Trophoblast cell (in vitro differentiated cells and primary cell): Measurements from ENCODE around the gene DYSF.

Experiments
- DNase-seq, 2 donors: peaks; one replicate each; pipeline ENCODE4 v3.0.0-alpha.2; 2016
- H2AFZ ChIP-seq: 2 replicates; pipeline ENCODE4 v1.6.1; 2013; ENCODE audit warnings: low read length, moderate library complexity, mild to moderate bottlenecking; ENCODE audit not compliant: insufficient read depth, poor library complexity
- H2AK5ac ChIP-seq: 2 replicates; pipeline ENCODE4 v1.6.1; 2013; ENCODE audit warnings: mild to moderate bottlenecking, low read length
- H2BK120ac ChIP-seq: 2 replicates; pipeline ENCODE4 v1.6.1; 2013; ENCODE audit warnings: low read length, mild to moderate bottlenecking, moderate library complexity; ENCODE audit not compliant: insufficient read depth, poor library complexity
- H2BK12ac ChIP-seq: 2 replicates; pipeline ENCODE4 v1.6.1; 2013; ENCODE audit warnings: mild to moderate bottlenecking, low read length, moderate library complexity
- H2BK5ac ChIP-seq: 2 replicates; pipeline ENCODE4 v1.6.1; 2013; ENCODE audit warnings: low read length, low read depth, moderate library complexity, mild to moderate bottlenecking; ENCODE audit not compliant: poor library complexity
- H3K14ac ChIP-seq: 2 replicates; pipeline ENCODE4 v1.6.1; 2013; ENCODE audit warnings: mild to moderate bottlenecking, low read length
- H3K18ac ChIP-seq: 2 replicates; pipeline ENCODE4 v1.6.1; 2013; ENCODE audit warnings: mild to moderate bottlenecking, low read length
- H3K23ac ChIP-seq: 2 replicates; pipeline ENCODE4 v1.6.1; 2013; ENCODE audit warnings: low read length
- H3K27ac ChIP-seq: 2 replicates; pipeline ENCODE4 v1.5.1; 2013; ENCODE audit warnings: low read depth, mild to moderate bottlenecking, inconsistent platforms, low read length, moderate library complexity
- H3K27me3 ChIP-seq: 2 replicates; pipeline ENCODE4 v1.6.1; 2013; ENCODE audit warnings: inconsistent platforms, mild to moderate bottlenecking, low read length, moderate library complexity; ENCODE audit not compliant: insufficient read depth
- H3K36me3 ChIP-seq, 2 experiments: 1 replicate in 1 of 2; 2 replicates in 1 of 2; pipeline ENCODE4 v1.6.1; 2013; ENCODE audit warnings: low read length in 2 of 2, mild to moderate bottlenecking in 2 of 2, moderate library complexity in 1 of 2; ENCODE audit not compliant: insufficient read depth in 2 of 2, control insufficient read depth in 1 of 2
- H3K4ac ChIP-seq: 2 replicates; pipeline ENCODE4 v1.6.1; 2013; ENCODE audit warnings: low read depth, mild to moderate bottlenecking, low read length, moderate library complexity
- H3K4me1 ChIP-seq, 2 experiments: 1 replicate in 1 of 2; 2 replicates in 1 of 2; pipeline ENCODE4 v1.6.1; 2013; ENCODE audit warnings: low read length in 2 of 2, mild to moderate bottlenecking in 2 of 2, moderate library complexity in 1 of 2; ENCODE audit not compliant: insufficient read depth in 2 of 2, control insufficient read depth in 1 of 2
- H3K4me2 ChIP-seq: 2 replicates; pipeline ENCODE4 v1.6.1; 2013; ENCODE audit warnings: inconsistent platforms, mild to moderate bottlenecking, low read length, moderate library complexity
- H3K4me3 ChIP-seq: 2 replicates; pipeline ENCODE4 v1.5.1; 2013; ENCODE audit warnings: mild to moderate bottlenecking, low read depth, low read length, inconsistent platforms
- H3K79me1 ChIP-seq: one replicate; pipeline ENCODE4 v1.6.1; 2013; ENCODE audit warnings: low read length
- H3K79me2 ChIP-seq: 2 replicates; pipeline ENCODE4 v1.6.1; 2013; ENCODE audit warnings: low read length, mild to moderate bottlenecking; ENCODE audit not compliant: control insufficient read depth, insufficient read depth, poor library complexity
- H3K9ac ChIP-seq: 2 replicates; pipeline ENCODE4 v1.6.1; 2013; ENCODE audit warnings: mild to moderate bottlenecking, low read length
- H3K9me3 ChIP-seq: 2 replicates; pipeline ENCODE4 v1.6.1; 2013; ENCODE audit warnings: low read depth, mild to moderate bottlenecking, control low read depth, inconsistent platforms, low read length; ENCODE audit not compliant: insufficient read depth
- H4K12ac ChIP-seq: 2 replicates; pipeline ENCODE4 v1.6.1; 2013; ENCODE audit warnings: low read depth, mild to moderate bottlenecking, low read length, moderate library complexity
- H4K8ac ChIP-seq: 2 replicates; pipeline ENCODE4 v1.6.1; 2013; ENCODE audit warnings: low read depth, mild to moderate bottlenecking, low read length, moderate library complexity
- H4K91ac ChIP-seq: one replicate; pipeline ENCODE4 v1.6.1; 2013; ENCODE audit warnings: low read depth, mild to moderate bottlenecking, low read length, moderate library complexity
- WGBS: extraction: QIAGEN DNeasy Blood & Tissue Kit; methylation state at CpG from one replicate; pipeline ENCODE4 v1.1.7; 2013; ENCODE audit warnings: missing lambda C conversion rate; ENCODE audit not compliant: insufficient read length, insufficient coverage; ENCODE audit errors: extremely low coverage; 5-methylcytosine and 5-hydroxymethylcytosine counted together

DYSF gene

DNA sequence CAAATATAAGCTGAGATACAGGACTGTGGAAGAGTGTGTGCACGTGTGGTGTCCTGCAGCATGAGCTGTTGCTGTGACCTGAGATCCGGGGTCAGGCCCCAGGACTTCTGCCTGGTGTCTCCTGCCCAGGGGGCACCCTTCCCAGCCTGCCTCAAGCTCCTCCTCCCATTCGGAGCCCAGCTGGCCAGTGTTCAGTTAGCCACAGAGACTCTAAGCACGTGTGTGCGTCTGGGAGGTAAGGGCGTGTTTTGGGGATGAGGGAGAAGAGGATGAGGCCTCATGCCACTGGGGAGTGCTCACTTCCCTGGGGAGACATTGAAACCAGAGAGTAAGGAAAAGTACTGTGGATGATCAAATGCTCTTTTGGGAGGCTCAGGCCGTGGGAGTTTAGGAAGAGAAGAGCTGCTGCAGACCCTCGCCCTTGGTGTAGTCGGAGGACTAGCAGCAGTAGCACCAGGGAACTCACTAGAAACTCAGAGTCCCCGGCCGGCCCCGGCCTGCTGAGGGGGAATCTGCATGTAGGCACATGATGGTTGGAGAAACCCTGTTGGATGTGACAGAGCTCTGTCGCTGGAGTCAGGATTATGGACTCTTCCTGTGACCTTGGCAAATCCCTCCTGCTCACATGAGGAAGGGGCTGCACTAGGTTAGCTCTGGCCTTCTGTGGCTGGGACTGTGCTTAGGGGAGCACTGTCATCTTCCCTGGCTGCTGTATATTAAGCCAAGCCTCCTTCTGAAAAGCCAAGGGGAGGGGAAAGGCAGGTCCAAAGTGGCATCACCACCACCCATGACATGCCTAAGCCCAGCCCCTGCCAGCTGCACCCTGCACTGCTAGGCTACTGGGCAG lies 231.1 kb downstream of the DYSF start:
- no peak overlapping the region for H2BK120ac ChIP-seq
- no peak overlapping the region for H3K4me2 ChIP-seq
- H3K4ac ChIP-seq: no peak overlapping the region
- H3K79me2 ChIP-seq: no peaks in the 10 kb centered on the region
- H3K4me1 ChIP-seq: peaks cover 0 to 2% of the 10 kb centered on the region in 2 experiments
- peaks cover 2% of the 10 kb centered on the region for H3K9me3 ChIP-seq
- no peak overlapping the region for H2AK5ac ChIP-seq
- H3K27me3 ChIP-seq: no peaks in the 10 kb centered on the region
- H2BK12ac ChIP-seq: no peak overlapping the region
- WGBS: no CpG with 5 or more reads among the region's 13 CpGs
- no peak overlapping the region for H3K27ac ChIP-seq
- H2AFZ ChIP-seq: no peak overlapping the region
- H2BK5ac ChIP-seq: no peak overlapping the region
- no peak overlapping the region for H3K9ac ChIP-seq
- H3K14ac ChIP-seq: no peak overlapping the region
- no peak overlapping the region for H3K23ac ChIP-seq
- no peak overlapping the region for H3K4me3 ChIP-seq
- H4K8ac ChIP-seq: no peak overlapping the region
- no peaks in the 10 kb centered on the region for H3K79me1 ChIP-seq
- DNase-seq: no peak
- H3K18ac ChIP-seq: no peak overlapping the region
- no peak overlapping the region for H4K91ac ChIP-seq
- peaks cover 11 to 20% of the 10 kb centered on the region in 2 experiments for H3K36me3 ChIP-seq
- H4K12ac ChIP-seq: no peak overlapping the region

GRCh38 chr2:71685073-71685848 lies 231.9 kb downstream of the DYSF start:
- H3K18ac ChIP-seq: no peak overlapping the region
- no peak overlapping the region for H2AFZ ChIP-seq
- H3K23ac ChIP-seq: no peak overlapping the region
- H3K14ac ChIP-seq: no peak overlapping the region
- DNase-seq: no peak
- H2BK120ac ChIP-seq: no peak overlapping the region
- WGBS: no CpG with 5 or more reads among the region's 10 CpGs
- no peak overlapping the region for H4K8ac ChIP-seq
- no peaks in the 10 kb centered on the region for H3K27me3 ChIP-seq
- peaks cover 0 to 2% of the 10 kb centered on the region in 2 experiments for H3K4me1 ChIP-seq
- H2BK5ac ChIP-seq: no peak overlapping the region
- H2AK5ac ChIP-seq: no peak overlapping the region
- H3K36me3 ChIP-seq: peaks cover 11 to 20% of the 10 kb centered on the region in 2 experiments
- no peak overlapping the region for H3K9ac ChIP-seq
- H3K79me1 ChIP-seq: no peaks in the 10 kb centered on the region
- no peak overlapping the region for H3K27ac ChIP-seq
- H2BK12ac ChIP-seq: no peak overlapping the region
- H3K79me2 ChIP-seq: no peaks in the 10 kb centered on the region
- no peak overlapping the region for H4K12ac ChIP-seq
- no peak overlapping the region for H3K4me2 ChIP-seq
- H3K4ac ChIP-seq: no peak overlapping the region
- peaks cover 2% of the 10 kb centered on the region for H3K9me3 ChIP-seq
- no peak overlapping the region for H4K91ac ChIP-seq
- H3K4me3 ChIP-seq: no peak overlapping the region

DNA sequence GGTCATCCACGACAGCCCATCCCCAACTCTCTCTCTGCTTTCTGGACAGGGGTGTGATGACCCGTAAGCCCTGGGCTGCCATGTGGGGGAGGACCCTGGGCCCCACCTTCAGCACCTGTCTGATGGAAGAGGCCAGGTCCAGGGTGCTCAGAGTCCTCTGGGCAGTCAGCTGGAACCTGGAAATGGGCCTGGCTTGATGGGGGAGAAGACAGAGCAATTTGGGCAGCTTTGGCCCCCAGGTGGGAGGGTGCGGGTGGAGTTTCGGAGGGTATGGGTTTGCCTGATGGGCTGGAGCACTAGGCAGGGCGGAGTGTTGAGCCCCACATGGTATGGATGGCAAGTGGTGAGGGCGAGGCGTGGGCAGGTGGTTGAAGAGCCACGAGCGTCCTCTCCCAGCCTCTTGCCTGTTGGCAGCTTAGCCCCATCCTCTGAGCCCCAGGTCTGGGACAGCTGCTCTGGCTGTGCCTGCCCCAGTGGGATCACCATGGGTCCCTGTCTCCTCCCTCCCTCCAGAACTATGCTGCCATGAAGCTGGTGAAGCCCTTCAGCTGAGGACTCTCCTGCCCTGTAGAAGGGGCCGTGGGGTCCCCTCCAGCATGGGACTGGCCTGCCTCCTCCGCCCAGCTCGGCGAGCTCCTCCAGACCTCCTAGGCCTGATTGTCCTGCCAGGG lies 232.7 kb downstream of the DYSF start:
- Histone ChIP-seq H3K4ac (no peak overlapping the region), H3K18ac (no peak overlapping the region), H3K36me3 (peaks cover 11 to 19% of the 10 kb centered on the region in 2 experiments), H4K12ac (no peak overlapping the region), H4K91ac (no peak overlapping the region), H3K23ac (no peak overlapping the region), H2BK5ac (no peak overlapping the region), H3K27me3 (no peaks in the 10 kb centered on the region), H3K9me3 (peaks cover 2% of the 10 kb centered on the region), H3K79me1 (no peaks in the 10 kb centered on the region), H3K4me2 (no peak overlapping the region), H2BK12ac (no peak overlapping the region), H3K9ac (no peak overlapping the region), H4K8ac (no peak overlapping the region), H2AFZ (no peak overlapping the region), H2BK120ac (no peak overlapping the region), H3K27ac (no peak overlapping the region), H3K4me1 (peaks cover 4 to 6% of the 10 kb centered on the region in 2 experiments), H3K14ac (no peak overlapping the region), H3K79me2 (no peaks in the 10 kb centered on the region), H2AK5ac (no peak overlapping the region), H3K4me3 (no peak overlapping the region)
- no peak for DNase-seq
- WGBS: no CpG with 5 or more reads among the region's 13 CpGs

DNA sequence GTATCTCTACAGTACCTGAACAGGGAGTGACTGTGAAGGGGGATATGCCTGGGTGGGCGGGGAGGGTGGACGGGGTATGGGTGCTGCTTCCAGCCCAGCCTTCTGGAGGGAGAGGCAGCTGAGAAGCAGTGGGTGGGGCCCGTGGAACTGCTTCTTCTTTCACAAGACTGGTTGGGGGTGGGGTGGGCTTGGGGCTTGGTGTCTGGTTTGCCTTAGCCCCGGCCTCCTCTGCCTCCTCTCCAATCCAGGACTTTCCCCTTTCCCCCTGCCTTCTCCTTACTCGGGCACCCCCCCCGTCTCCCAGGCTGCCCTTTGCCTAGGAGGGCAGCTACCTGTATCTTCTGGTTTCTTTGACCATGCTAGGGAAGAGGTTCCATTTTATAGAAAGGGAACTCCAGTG lies 233.4 kb downstream of the DYSF start:
- Histone ChIP-seq H3K9ac (no peak overlapping the region), H3K4me2 (no peak overlapping the region), H3K23ac (no peak overlapping the region), H3K9me3 (peaks cover 2% of the 10 kb centered on the region), H2BK120ac (no peak overlapping the region), H4K12ac (no peak overlapping the region), H3K27me3 (no peaks in the 10 kb centered on the region), H4K8ac (no peak overlapping the region), H3K79me2 (no peaks in the 10 kb centered on the region), H3K18ac (no peak overlapping the region), H3K14ac (no peak overlapping the region), H3K36me3 (peaks cover 11 to 12% of the 10 kb centered on the region in 2 experiments), H2BK5ac (no peak overlapping the region), H3K4me1 (peaks cover 4 to 9% of the 10 kb centered on the region in 2 experiments), H3K27ac (no peak overlapping the region), H3K79me1 (no peaks in the 10 kb centered on the region), H3K4ac (no peak overlapping the region), H3K4me3 (no peak overlapping the region), H2AFZ (no peak overlapping the region), H2BK12ac (no peak overlapping the region), H2AK5ac (no peak overlapping the region), H4K91ac (no peak overlapping the region)
- DNase-seq: no peak
- no CpG with 5 or more reads among the region's 6 CpGs for WGBS
